AG09309 (cell line): ENCODE data around the gene PMF1.

Experiments
- DNase-seq: peaks from one replicate; pipeline ENCODE4 v3.0.0-alpha.2; 2010; ENCODE audit warnings: low read depth
- H3K4me3 ChIP-seq: 2 replicates; pipeline ENCODE4 v1.5.1; 2011; ENCODE audit warnings: mild to moderate bottlenecking, low read depth, low read length, moderate library complexity; ENCODE audit not compliant: control insufficient read depth
- TF ChIP-seq, protein P1 (sequence below): IDR thresholded peaks from 2 replicates; pipeline ENCODE4 v1.5.1; 2011; ENCODE audit warnings: mild to moderate bottlenecking, low read depth, low read length, inconsistent platforms; ENCODE audit not compliant: insufficient read depth, control insufficient read depth; ENCODE audit errors: missing control alignments

Gene PMF1

DNA sequence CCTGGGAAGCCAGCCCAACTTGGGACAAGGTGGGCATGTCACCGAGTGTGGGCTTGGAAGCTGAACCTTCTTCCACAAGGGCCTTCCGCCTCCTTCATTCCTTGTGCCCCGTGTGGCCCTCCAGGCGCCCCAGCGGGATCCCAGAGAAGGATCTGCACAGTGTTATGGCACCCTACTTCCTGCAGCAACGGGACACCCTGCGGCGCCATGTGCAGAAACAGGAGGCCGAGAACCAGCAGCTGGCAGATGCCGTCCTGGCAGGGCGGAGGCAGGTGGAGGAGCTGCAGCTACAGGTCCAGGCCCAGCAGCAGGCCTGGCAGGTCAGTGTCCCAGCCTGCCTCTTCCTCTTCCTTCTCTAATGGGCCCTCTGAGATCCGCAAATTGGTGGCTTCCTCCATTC lies 23.4 kb downstream of the PMF1 start:
- H3K4me3 ChIP-seq, result no peak overlapping the region
- TF ChIP-seq, protein P1, sequence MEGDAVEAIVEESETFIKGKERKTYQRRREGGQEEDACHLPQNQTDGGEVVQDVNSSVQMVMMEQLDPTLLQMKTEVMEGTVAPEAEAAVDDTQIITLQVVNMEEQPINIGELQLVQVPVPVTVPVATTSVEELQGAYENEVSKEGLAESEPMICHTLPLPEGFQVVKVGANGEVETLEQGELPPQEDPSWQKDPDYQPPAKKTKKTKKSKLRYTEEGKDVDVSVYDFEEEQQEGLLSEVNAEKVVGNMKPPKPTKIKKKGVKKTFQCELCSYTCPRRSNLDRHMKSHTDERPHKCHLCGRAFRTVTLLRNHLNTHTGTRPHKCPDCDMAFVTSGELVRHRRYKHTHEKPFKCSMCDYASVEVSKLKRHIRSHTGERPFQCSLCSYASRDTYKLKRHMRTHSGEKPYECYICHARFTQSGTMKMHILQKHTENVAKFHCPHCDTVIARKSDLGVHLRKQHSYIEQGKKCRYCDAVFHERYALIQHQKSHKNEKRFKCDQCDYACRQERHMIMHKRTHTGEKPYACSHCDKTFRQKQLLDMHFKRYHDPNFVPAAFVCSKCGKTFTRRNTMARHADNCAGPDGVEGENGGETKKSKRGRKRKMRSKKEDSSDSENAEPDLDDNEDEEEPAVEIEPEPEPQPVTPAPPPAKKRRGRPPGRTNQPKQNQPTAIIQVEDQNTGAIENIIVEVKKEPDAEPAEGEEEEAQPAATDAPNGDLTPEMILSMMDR, result no peak
- DNase-seq, result no peak

DNA sequence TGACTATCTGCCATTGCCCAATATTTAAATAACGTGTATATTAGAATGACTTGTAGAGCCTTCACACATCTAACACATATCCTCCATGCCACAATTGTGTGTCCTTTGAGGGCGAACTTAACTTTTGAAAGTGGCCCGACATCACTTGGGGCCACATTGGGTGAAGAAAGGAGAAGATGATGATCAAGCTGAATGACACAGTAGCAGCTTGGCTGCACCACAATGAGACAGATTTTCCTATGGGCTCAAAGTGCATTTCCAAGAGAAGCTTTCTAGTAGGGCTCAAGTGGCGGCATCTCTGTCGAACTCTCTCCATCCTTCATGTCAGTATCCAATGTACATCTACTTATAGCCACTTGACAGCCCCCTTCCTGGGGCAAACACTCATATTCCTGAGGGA lies 25.4 kb downstream of the PMF1 start:
- H3K4me3 ChIP-seq, result no peak overlapping the region
- no peak for DNase-seq
- TF ChIP-seq, protein P1, result no peak

DNA sequence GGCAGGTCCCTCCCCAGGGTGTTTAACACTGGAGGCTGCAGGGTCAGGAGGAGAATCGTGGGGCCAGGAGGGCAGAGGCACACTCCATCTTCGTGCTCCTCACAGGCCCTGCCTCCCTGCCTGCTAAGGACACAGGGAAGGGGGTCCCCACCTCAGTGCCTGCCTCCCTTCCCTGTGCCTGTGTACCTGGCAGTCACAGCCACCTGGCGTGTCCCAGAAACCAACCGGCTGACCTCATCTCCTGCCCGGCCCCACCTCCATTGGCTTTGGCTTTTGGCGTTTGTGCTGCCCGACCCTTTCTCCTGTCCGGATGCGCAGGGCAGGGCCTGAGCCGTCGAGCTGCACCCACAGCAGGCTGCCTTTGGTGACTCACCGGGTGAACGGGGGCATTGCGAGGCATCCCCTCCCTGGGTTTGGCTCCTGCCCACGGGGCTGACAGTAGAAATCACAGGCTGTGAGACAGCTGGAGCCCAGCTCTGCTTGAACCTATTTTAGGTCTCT lies 28.6 kb downstream of the PMF1 start:
- TF ChIP-seq, protein P1, result no peak
- H3K4me3 ChIP-seq, result no peak overlapping the region
- DNase-seq, result no peak

DNA sequence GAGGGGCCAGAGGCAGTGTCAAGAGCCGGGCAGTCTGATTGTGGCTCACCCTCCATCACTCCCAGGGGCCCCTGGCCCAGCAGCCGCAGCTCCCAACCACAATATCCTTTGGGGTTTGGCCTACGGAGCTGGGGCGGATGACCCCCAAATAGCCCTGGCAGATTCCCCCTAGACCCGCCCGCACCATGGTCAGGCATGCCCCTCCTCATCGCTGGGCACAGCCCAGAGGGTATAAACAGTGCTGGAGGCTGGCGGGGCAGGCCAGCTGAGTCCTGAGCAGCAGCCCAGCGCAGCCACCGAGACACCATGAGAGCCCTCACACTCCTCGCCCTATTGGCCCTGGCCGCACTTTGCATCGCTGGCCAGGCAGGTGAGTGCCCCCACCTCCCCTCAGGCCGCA lies 29.1 kb downstream of the PMF1 start, which contains the start of gene BGLAP:
BGLAP (plus strand) TSS at position 259 of the 400 bp plus-strand sequence; CDS start at position 307, 48 bp downstream.
- DNase-seq, result no peak
- TF ChIP-seq, protein P1, result no peak
- H3K4me3 ChIP-seq, result no peak within 1 kb of the TSS

DNA sequence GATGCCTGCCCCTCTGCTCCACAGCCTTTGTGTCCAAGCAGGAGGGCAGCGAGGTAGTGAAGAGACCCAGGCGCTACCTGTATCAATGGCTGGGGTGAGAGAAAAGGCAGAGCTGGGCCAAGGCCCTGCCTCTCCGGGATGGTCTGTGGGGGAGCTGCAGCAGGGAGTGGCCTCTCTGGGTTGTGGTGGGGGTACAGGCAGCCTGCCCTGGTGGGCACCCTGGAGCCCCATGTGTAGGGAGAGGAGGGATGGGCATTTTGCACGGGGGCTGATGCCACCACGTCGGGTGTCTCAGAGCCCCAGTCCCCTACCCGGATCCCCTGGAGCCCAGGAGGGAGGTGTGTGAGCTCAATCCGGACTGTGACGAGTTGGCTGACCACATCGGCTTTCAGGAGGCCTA lies 29.9 kb downstream of the PMF1 start:
- TF ChIP-seq, protein P1, result no peak
- no peak for DNase-seq
- no peak overlapping the region for H3K4me3 ChIP-seq

DNA sequence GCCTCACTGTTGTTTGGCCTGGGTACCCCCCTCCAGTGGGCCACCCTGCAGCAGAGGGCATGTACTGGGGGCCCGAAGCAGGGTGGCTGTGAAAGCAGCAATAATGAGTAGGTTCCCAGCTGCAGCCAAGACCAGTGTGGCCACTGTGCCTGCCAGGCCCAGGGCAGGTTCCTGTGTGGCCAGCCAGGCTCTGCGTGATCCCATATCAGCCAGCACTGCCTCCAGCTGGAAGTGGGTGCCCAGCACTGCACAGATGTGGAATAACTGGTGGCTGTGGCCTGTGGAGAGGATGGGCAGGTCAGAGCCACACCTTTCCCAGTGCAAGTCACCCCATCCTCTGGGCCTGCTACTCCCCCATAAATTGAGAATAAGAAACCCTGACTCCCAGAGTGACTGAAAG lies 31.3 kb downstream of the PMF1 start:
- DNase-seq, result no peak
- H3K4me3 ChIP-seq, result no peak overlapping the region
- TF ChIP-seq, protein P1, result no peak

DNA sequence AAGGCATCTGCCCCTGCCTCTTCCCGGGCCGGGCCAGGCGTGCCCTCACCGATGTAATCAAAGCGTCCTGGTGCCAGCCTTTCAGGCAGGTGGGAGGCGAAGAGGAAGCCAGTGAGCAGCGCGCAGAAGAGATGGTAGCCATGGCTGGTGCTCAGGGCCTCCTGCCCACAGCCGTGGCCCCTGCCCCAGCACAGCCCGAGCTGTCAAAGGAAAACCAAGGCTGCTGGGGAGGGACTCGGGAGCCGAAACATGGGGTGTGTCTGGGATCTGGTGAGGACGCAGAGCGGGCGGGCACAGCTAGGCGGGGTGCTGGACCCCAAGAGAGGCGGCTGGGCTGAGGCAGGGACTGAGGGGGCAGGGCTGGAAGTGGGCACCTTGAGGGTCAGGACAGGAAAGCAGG lies 31.9 kb downstream of the PMF1 start:
- DNase-seq, result no peak
- no peak overlapping the region for H3K4me3 ChIP-seq
- TF ChIP-seq, protein P1, result no peak
